Measurements from ENCODE around the gene TEF. TPM values are rescaled to one million over a fixed set of nuclear protein-coding genes. Genes with fewer than 3 reads are reported as not detected.

TEF gene
- total RNA-seq, 1 experiment from 2014 or later, result 12.0 TPM

DNA sequence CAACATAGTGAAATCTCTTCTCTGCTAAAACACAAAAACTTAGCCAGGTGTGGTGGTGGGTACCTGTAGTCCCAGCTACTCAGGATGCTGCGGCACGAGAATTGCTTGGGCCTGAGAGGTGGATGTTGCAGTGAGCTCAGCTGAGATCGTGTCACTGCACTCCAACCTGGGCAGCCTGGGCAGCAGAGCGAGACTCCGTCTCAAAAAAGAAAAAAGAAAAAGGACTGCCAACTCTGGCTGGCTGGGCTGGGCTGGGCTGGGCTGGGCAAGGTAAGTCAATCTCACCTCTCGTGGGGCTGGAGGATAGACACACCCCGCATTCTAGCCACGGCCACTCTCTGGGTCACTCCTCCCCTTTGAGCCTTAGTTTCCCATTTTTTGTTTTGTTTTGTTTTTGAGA, 26.9 kb downstream of the TEF start:
- H3K27ac Mint-ChIP-seq, result no peak overlapping the region
- ATAC-seq (no peak), DNase-seq (ENCODE audit: low spot score) (no peak)
- POLR2A ChIA-PET, result interaction anchor here (1.2 kb wide), 1 partner anchor 63 kb away, joined by 4 read pairs; no protein-coding TSS in a partner anchor
- H3K4me3 Mint-ChIP-seq, result no peak overlapping the region
- TF ChIP-seq, protein P1, sequence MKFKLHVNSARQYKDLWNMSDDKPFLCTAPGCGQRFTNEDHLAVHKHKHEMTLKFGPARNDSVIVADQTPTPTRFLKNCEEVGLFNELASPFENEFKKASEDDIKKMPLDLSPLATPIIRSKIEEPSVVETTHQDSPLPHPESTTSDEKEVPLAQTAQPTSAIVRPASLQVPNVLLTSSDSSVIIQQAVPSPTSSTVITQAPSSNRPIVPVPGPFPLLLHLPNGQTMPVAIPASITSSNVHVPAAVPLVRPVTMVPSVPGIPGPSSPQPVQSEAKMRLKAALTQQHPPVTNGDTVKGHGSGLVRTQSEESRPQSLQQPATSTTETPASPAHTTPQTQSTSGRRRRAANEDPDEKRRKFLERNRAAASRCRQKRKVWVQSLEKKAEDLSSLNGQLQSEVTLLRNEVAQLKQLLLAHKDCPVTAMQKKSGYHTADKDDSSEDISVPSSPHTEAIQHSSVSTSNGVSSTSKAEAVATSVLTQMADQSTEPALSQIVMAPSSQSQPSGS (CRISPR knock-in tag; IDR thresholded peaks at IDR 0.05; ENCODE audit: borderline replicate concordance, low read depth), result no peak
- no peak for TF ChIP-seq GRHL2 (CRISPR knock-in tag; IDR thresholded peaks at IDR 0.05; ENCODE audit: insufficient replicate concordance, severe bottlenecking)
- no peak for TF ChIP-seq PRRX2 (CRISPR knock-in tag; IDR thresholded peaks at IDR 0.05)
- no peak for TF ChIP-seq AR (CRISPR knock-in tag; IDR thresholded peaks at IDR 0.05)
- no peak for TF ChIP-seq NR3C1 (CRISPR knock-in tag; conservative IDR thresholded peaks at IDR 0.05; ENCODE audit: low read depth)
- no peaks in the 10 kb centered on the region for H3K9me3 Mint-ChIP-seq
- no peaks in the 10 kb centered on the region for H3K27me3 Mint-ChIP-seq (ENCODE audit: low read depth)
- CTCF ChIA-PET, result interaction anchor here (0.6 to 1.2 kb wide), 4 partner anchors 32 to 1151 kb away, joined by 3 to 4 read pairs (median 4); no protein-coding TSS in a partner anchor
- peaks cover 14% of the 10 kb centered on the region for H3K4me1 Mint-ChIP-seq
- no peaks in the 10 kb centered on the region for H3K36me3 Mint-ChIP-seq

GRCh38 chr22:41410311-41410751, 28.6 kb downstream of the TEF start:
- H3K9me3 Mint-ChIP-seq, result no peaks in the 10 kb centered on the region
- ATAC-seq, result no peak
- CTCF ChIA-PET, result interaction anchor here (0.8 kb wide), 1 partner anchor 29 kb away, joined by 6 read pairs; the partner anchor contains the start of gene TEF
- POLR2A ChIA-PET, result no interaction called here
- no peaks in the 10 kb centered on the region for H3K27me3 Mint-ChIP-seq (ENCODE audit: low read depth)
- peaks cover 22% of the 10 kb centered on the region for H3K4me1 Mint-ChIP-seq
- H3K36me3 Mint-ChIP-seq, result no peaks in the 10 kb centered on the region
- no peak for DNase-seq (ENCODE audit: low spot score)
- TF ChIP-seq NR3C1 (CRISPR knock-in tag; conservative IDR thresholded peaks at IDR 0.05; ENCODE audit: low read depth) (no peak), ZNF121 (CRISPR knock-in tag; IDR thresholded peaks at IDR 0.05) (no peak), SOX15 (CRISPR knock-in tag; IDR thresholded peaks at IDR 0.05) (no peak), ZNF671 (CRISPR knock-in tag; IDR thresholded peaks at IDR 0.05) (no peak), SMAD4 (CRISPR knock-in tag; IDR thresholded peaks at IDR 0.05) (no peak), IRF2 (CRISPR knock-in tag; IDR thresholded peaks at IDR 0.05; ENCODE audit: borderline replicate concordance, low read depth) (no peak), ZNF425 (CRISPR knock-in tag; conservative IDR thresholded peaks at IDR 0.05) (no peak), NFATC4 (CRISPR knock-in tag; IDR thresholded peaks at IDR 0.05) (no peak), TP53 (CRISPR knock-in tag; IDR thresholded peaks at IDR 0.05) (no peak), ETV6 (CRISPR knock-in tag; IDR thresholded peaks at IDR 0.05) (no peak), ATF1 (CRISPR knock-in tag; IDR thresholded peaks at IDR 0.05) (no peak), NFE2L1 (CRISPR knock-in tag; IDR thresholded peaks at IDR 0.05) (no peak), ESRRA (CRISPR knock-in tag; IDR thresholded peaks at IDR 0.05; ENCODE audit: borderline replicate concordance) (no peak)
- TF ChIP-seq, protein P2, sequence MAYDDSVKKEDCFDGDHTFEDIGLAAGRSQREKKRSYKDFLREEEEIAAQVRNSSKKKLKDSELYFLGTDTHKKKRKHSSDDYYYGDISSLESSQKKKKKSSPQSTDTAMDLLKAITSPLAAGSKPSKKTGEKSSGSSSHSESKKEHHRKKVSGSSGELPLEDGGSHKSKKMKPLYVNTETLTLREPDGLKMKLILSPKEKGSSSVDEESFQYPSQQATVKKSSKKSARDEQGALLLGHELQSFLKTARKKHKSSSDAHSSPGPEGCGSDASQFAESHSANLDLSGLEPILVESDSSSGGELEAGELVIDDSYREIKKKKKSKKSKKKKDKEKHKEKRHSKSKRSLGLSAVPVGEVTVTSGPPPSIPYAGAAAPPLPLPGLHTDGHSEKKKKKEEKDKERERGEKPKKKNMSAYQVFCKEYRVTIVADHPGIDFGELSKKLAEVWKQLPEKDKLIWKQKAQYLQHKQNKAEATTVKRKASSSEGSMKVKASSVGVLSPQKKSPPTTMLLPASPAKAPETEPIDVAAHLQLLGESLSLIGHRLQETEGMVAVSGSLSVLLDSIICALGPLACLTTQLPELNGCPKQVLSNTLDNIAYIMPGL (CRISPR knock-in tag; IDR thresholded peaks at IDR 0.05), result no peak
- TF ChIP-seq, protein P3, sequence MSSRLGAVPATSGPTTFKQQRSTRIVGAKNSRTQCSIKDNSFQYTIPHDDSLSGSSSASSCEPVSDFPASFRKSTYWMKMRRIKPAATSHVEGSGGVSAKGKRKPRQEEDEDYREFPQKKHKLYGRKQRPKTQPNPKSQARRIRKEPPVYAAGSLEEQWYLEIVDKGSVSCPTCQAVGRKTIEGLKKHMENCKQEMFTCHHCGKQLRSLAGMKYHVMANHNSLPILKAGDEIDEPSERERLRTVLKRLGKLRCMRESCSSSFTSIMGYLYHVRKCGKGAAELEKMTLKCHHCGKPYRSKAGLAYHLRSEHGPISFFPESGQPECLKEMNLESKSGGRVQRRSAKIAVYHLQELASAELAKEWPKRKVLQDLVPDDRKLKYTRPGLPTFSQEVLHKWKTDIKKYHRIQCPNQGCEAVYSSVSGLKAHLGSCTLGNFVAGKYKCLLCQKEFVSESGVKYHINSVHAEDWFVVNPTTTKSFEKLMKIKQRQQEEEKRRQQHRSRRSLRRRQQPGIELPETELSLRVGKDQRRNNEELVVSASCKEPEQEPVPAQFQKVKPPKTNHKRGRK (CRISPR knock-in tag; IDR thresholded peaks at IDR 0.05; ENCODE audit: borderline replicate concordance), result no peak
- H3K27ac Mint-ChIP-seq, result no peak overlapping the region
- no peak overlapping the region for H3K4me3 Mint-ChIP-seq

Measured in WTC11 (cell line).